ENCODE measurements around the gene POLG2. TPM values are rescaled to one million over a fixed set of nuclear protein-coding genes. Genes with fewer than 3 reads are reported as not detected.

The POLG2 gene
- total and polyA plus RNA-seq, 9 of the 15 experiments (the other 6 are each of a cell fraction or from before 2014, with no cell fraction given) = 13.4 to 44.8 (median 37.0) TPM

- TF ChIP-seq, protein P1, sequence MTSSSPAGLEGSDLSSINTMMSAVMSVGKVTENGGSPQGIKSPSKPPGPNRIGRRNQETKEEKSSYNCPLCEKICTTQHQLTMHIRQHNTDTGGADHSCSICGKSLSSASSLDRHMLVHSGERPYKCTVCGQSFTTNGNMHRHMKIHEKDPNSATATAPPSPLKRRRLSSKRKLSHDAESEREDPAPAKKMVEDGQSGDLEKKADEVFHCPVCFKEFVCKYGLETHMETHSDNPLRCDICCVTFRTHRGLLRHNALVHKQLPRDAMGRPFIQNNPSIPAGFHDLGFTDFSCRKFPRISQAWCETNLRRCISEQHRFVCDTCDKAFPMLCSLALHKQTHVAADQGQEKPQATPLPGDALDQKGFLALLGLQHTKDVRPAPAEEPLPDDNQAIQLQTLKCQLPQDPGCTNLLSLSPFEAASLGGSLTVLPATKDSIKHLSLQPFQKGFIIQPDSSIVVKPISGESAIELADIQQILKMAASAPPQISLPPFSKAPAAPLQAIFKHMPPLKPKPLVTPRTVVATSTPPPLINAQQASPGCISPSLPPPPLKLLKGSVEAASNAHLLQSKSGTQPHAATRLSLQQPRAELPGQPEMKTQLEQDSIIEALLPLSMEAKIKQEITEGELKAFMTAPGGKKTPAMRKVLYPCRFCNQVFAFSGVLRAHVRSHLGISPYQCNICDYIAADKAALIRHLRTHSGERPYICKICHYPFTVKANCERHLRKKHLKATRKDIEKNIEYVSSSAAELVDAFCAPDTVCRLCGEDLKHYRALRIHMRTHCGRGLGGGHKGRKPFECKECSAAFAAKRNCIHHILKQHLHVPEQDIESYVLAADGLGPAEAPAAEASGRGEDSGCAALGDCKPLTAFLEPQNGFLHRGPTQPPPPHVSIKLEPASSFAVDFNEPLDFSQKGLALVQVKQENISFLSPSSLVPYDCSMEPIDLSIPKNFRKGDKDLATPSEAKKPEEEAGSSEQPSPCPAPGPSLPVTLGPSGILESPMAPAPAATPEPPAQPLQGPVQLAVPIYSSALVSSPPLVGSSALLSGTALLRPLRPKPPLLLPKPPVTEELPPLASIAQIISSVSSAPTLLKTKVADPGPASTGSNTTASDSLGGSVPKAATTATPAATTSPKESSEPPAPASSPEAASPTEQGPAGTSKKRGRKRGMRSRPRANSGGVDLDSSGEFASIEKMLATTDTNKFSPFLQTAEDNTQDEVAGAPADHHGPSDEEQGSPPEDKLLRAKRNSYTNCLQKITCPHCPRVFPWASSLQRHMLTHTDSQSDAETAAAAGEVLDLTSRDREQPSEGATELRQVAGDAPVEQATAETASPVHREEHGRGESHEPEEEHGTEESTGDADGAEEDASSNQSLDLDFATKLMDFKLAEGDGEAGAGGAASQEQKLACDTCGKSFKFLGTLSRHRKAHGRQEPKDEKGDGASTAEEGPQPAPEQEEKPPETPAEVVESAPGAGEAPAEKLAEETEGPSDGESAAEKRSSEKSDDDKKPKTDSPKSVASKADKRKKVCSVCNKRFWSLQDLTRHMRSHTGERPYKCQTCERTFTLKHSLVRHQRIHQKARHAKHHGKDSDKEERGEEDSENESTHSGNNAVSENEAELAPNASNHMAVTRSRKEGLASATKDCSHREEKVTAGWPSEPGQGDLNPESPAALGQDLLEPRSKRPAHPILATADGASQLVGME (CRISPR knock-in tag; IDR thresholded peaks at IDR 0.05) = no peak
- TF ChIP-seq CBX1 (IDR thresholded peaks at IDR 0.05; ENCODE audit: low read depth) = 0 out of 2 replicates have a peak, but pooled peaks have one; percentile 19
- no peak for TF ChIP-seq SRSF7 (optimal IDR thresholded peaks at IDR 0.05; ENCODE audit: low read depth, low read length)
- no peak for TF ChIP-seq HINFP (tag; conservative IDR thresholded peaks at IDR 0.05; ENCODE audit: low read depth)
- TF ChIP-seq ZNF511 (CRISPR knock-in tag; IDR thresholded peaks at IDR 0.05) = no peak; the same call in 1 of the 2 replicates
- no peak for TF ChIP-seq NCOA1 (IDR thresholded peaks at IDR 0.05; ENCODE audit: low read depth)
- TF ChIP-seq CEBPZ (IDR thresholded peaks at IDR 0.05; ENCODE audit: borderline replicate concordance, low read depth, low read length) = no peak
- TF ChIP-seq ARID2 (IDR thresholded peaks at IDR 0.05) = no peak
- no peak for TF ChIP-seq KDM1A (IDR thresholded peaks at IDR 0.05)
- no peak for TF ChIP-seq ZNF408 (CRISPR knock-in tag; IDR thresholded peaks at IDR 0.05; ENCODE audit: low read depth)
- TF ChIP-seq COPS2 (conservative IDR thresholded peaks at IDR 0.05) = no peak
- TF ChIP-seq, protein P2, sequence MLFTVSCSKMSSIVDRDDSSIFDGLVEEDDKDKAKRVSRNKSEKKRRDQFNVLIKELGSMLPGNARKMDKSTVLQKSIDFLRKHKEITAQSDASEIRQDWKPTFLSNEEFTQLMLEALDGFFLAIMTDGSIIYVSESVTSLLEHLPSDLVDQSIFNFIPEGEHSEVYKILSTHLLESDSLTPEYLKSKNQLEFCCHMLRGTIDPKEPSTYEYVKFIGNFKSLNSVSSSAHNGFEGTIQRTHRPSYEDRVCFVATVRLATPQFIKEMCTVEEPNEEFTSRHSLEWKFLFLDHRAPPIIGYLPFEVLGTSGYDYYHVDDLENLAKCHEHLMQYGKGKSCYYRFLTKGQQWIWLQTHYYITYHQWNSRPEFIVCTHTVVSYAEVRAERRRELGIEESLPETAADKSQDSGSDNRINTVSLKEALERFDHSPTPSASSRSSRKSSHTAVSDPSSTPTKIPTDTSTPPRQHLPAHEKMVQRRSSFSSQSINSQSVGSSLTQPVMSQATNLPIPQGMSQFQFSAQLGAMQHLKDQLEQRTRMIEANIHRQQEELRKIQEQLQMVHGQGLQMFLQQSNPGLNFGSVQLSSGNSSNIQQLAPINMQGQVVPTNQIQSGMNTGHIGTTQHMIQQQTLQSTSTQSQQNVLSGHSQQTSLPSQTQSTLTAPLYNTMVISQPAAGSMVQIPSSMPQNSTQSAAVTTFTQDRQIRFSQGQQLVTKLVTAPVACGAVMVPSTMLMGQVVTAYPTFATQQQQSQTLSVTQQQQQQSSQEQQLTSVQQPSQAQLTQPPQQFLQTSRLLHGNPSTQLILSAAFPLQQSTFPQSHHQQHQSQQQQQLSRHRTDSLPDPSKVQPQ (CRISPR knock-in tag; IDR thresholded peaks at IDR 0.05; ENCODE audit: borderline replicate concordance) = no peak
Observed at GRCh38 chr17:64505340-64506200, 8.7 kb upstream of the POLG2 start (continued).
